ENCODE measurements around the gene MAMDC2. TPM values are rescaled to one million over a fixed set of nuclear protein-coding genes. Genes with fewer than 3 reads are reported as not detected.

Gene MAMDC2
- total RNA-seq, 2 donors from 2014 or later: 4.6 to 12.7 TPM

DNA sequence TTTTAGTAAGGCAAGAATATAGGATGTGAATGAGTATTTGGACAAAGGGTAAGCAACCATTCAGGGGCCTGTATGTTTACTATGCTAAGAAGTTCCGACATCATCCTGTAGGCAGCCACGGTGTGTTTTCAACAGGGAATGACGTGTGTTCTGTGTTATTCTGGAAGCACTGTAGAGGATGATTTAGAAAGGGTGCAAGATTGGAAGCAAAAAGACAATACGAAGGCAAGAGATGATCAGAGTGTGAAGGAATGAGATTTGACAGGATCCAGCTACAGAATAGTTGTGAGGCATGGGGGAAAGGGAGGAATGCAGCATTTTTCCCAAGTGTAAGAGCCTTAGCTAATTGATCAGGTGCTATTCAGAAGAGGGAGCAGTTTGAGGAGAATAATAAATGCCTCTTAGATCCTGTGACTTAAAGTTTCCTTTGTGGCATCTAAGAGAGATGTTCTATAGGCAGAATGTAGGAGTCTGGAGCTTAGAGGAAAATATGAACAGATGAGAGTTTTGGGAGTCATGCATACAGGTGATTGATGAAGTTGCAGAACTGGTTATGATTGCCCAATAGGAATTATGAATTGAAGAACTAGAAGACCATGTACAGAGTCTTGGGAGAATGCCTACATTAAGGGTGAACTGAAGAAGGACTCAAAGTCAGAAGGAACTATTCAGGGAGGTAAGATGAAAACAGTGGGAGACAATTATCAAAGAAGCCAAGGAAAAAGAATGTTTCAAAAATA is 217.7 kb downstream of the MAMDC2 start:
- no peak for DNase-seq
- intact Hi-C loops (cut with DNase I, micrococcal nuclease): loop anchor here in 1 of 2 donors (10.0 kb wide), 1 partner anchor 74 kb away; no protein-coding TSS in a partner anchor
- ATAC-seq: no peak

DNA sequence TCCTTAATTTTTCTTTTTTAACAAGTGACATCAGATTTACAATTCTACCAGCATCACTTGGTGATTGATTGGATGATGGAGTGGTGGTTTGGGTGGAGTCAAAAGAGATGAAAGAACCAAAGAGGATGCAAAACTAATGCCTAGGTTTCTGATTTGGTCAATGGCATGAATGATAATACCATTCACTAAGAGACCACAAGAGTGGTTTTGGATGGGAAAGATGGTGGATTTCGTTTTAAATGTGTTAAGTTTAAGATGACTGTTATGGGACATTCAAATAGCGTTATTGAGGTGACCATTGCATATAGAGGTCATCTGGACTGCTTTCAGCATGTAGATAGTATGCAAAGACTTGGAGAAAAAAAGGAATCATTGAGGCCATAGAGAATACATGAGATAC is 218.7 kb downstream of the MAMDC2 start:
- intact Hi-C loops (cut with DNase I, micrococcal nuclease): loop anchor here in 1 of 2 donors (10.0 kb wide), 1 partner anchor 72 kb away; no protein-coding TSS in a partner anchor
- ATAC-seq: no peak
- no peak for DNase-seq

DNA sequence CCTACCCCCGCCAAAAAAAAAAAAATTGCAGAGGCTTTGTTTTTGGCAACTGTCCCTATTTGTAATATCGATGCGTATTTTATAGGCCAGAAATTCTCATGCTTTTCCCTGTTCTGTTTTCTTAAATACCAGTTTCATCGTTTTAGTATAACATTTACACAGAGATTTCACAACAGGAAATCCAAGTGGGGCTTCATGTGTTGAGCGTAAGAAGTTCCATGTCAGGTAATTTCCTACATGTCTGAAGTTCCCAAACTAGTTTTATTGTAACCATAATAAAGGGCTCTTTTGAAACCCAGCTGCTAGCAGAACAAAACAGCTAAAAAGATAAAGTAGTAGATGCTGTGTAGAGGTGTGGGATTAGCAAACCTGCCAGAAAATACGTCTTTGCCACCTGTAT is 219.3 kb downstream of the MAMDC2 start:
- ATAC-seq: no peak
- intact Hi-C loops (cut with DNase I, micrococcal nuclease): loop anchor here in 1 of 2 donors (10.0 kb wide), 1 partner anchor 72 kb away; no protein-coding TSS in a partner anchor

GRCh38 chr9:70263421-70263820 is 219.8 kb downstream of the MAMDC2 start:
- ATAC-seq (no peak), DNase-seq (no peak)
- intact Hi-C loops (cut with DNase I, micrococcal nuclease): loop anchor here in 1 of 2 donors (10.0 kb wide), 1 partner anchor 71 kb away; no protein-coding TSS in a partner anchor

More for the DNA sequence above, 219.3 kb downstream of the MAMDC2 start:
- no peak for DNase-seq

Other genes with a start within 250 kb of the MAMDC2 start
- under 1 TPM in 1 of 2 donors, not detected in 1; 0.40 TPM for gene CFAP95, start 223.0 kb upstream of the MAMDC2 start, total RNA-seq
- gene SMC5, start 215.1 kb downstream of the MAMDC2 start, total RNA-seq: 10 to 100 TPM; 29.0 to 36.7 TPM

Measured in left colon (tissue), 2 donors.